ENCODE measurements around the gene FAM174B.

FAM174B gene

GRCh38 chr15:92605225-92605944, 50.2 kb downstream of the FAM174B start:
- H3K27me3 ChIP-seq (replicated peaks; ENCODE audit: control insufficient read depth, insufficient read depth, low read length) = no peaks in the 10 kb centered on the region
- no peaks in the 10 kb centered on the region for H3K36me3 ChIP-seq (ENCODE audit: control insufficient read depth, insufficient read depth, low read length)
- DNase-seq (ENCODE audit: extremely low read depth, insufficient read length) = no peak
- TF ChIP-seq, protein P1, sequence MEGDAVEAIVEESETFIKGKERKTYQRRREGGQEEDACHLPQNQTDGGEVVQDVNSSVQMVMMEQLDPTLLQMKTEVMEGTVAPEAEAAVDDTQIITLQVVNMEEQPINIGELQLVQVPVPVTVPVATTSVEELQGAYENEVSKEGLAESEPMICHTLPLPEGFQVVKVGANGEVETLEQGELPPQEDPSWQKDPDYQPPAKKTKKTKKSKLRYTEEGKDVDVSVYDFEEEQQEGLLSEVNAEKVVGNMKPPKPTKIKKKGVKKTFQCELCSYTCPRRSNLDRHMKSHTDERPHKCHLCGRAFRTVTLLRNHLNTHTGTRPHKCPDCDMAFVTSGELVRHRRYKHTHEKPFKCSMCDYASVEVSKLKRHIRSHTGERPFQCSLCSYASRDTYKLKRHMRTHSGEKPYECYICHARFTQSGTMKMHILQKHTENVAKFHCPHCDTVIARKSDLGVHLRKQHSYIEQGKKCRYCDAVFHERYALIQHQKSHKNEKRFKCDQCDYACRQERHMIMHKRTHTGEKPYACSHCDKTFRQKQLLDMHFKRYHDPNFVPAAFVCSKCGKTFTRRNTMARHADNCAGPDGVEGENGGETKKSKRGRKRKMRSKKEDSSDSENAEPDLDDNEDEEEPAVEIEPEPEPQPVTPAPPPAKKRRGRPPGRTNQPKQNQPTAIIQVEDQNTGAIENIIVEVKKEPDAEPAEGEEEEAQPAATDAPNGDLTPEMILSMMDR (IDR thresholded peaks at IDR 0.05; ENCODE audit: insufficient read depth, low read length, poor library complexity, severe bottlenecking) = no peak
- H3K4me3 ChIP-seq (replicated peaks; ENCODE audit: low read depth, low read length) = no peak overlapping the region

- H3K36me3 ChIP-seq (ENCODE audit: control insufficient read depth, insufficient read depth, low read length) = no peaks in the 10 kb centered on the region
- TF ChIP-seq, protein P1 (IDR thresholded peaks at IDR 0.05; ENCODE audit: insufficient read depth, low read length, poor library complexity, severe bottlenecking) = no peak
- DNase-seq (ENCODE audit: extremely low read depth, insufficient read length) = no peak
- H3K27me3 ChIP-seq (replicated peaks; ENCODE audit: control insufficient read depth, insufficient read depth, low read length) = no peaks in the 10 kb centered on the region
- H3K4me3 ChIP-seq (replicated peaks; ENCODE audit: low read depth, low read length) = no peak overlapping the region
Measured at GRCh38 chr15:92603743-92604470, 51.7 kb downstream of the FAM174B start.

DNA sequence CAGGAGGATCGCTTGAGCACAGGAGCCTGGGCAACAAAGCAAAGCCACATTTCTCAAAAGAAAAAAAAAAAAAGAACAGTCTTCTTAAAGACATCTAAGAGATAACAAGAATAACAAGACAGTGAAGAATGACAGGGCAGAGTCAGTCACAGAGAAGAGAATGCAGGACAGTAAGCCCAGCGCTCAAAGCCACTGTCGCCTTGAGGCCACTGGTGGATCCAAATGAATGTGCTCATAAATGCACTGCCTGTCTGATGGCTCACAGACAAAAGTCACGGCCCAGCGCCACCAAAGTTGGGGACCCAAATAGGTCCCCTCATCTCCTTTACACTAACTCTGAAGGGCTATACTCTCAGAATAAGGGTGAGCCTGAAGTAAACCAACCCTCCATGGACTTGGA, 52.3 kb downstream of the FAM174B start:
- no peak for DNase-seq (ENCODE audit: extremely low read depth, insufficient read length)
- TF ChIP-seq, protein P1 (IDR thresholded peaks at IDR 0.05; ENCODE audit: insufficient read depth, low read length, poor library complexity, severe bottlenecking) = no peak
- no peaks in the 10 kb centered on the region for H3K27me3 ChIP-seq (replicated peaks; ENCODE audit: control insufficient read depth, insufficient read depth, low read length)
- no peak overlapping the region for H3K4me3 ChIP-seq (replicated peaks; ENCODE audit: low read depth, low read length)
- no peaks in the 10 kb centered on the region for H3K36me3 ChIP-seq (ENCODE audit: control insufficient read depth, insufficient read depth, low read length)

DNA sequence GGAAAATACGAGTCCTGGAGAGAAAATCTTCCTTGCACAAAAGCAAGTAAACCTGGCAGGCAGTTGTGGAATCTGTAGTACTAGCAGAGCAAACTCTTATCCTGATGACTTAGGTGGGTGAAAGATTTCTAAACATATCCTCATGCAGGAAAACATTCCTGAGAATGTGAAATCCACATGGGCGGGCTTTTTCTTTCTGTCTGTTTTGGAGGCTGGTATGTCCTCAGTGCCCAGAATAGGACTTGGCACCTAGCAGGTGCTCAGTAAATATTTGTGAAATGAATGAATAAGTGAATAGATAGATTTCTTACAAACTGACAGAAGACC, 53.3 kb downstream of the FAM174B start:
- no peak overlapping the region for H3K4me3 ChIP-seq (replicated peaks; ENCODE audit: low read depth, low read length)
- H3K27me3 ChIP-seq (replicated peaks; ENCODE audit: control insufficient read depth, insufficient read depth, low read length) = no peaks in the 10 kb centered on the region
- TF ChIP-seq, protein P1 (IDR thresholded peaks at IDR 0.05; ENCODE audit: insufficient read depth, low read length, poor library complexity, severe bottlenecking) = no peak
- no peak for DNase-seq (ENCODE audit: extremely low read depth, insufficient read length)
- no peaks in the 10 kb centered on the region for H3K36me3 ChIP-seq (ENCODE audit: control insufficient read depth, insufficient read depth, low read length)

DNA sequence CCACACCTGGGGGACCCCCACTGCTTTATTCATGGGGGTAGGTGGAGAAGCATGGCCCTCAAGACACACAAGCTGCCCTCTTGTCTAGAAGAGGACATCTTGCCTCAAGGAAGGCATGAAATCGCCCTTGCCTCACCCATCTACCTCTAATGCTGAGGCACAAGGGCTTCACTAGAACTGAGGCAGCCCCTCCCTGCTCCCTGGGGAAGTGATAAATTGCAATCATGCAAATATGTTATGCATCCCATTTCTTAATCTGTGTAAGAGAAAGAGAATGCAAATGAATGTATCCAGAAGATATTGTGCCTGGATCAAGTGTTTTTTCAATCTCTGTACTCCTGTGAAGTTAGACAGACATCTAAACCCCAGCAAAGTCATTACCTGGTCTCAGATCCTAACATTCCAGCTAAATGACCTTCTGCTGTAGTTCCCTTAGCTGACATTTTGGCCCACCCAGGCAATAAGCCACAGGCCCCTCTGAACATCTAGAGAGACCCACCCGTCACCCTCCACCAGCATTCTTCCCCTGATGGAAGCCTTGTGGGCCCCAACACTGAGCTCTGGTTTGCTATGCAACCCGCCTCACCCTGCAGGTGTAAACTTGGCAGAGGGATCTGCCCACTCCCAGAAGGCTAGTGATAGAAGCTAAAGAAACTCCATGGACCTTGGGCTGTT, 53.8 kb downstream of the FAM174B start:
- Histone ChIP-seq H3K27me3 (replicated peaks; ENCODE audit: control insufficient read depth, insufficient read depth, low read length) (no peaks in the 10 kb centered on the region), H3K36me3 (ENCODE audit: control insufficient read depth, insufficient read depth, low read length) (no peaks in the 10 kb centered on the region), H3K4me3 (replicated peaks; ENCODE audit: low read depth, low read length) (no peak overlapping the region)
- TF ChIP-seq, protein P1 (IDR thresholded peaks at IDR 0.05; ENCODE audit: insufficient read depth, low read length, poor library complexity, severe bottlenecking) = no peak
- no peak for DNase-seq (ENCODE audit: extremely low read depth, insufficient read length)
